ENCODE measurements around the gene IFFO2. TPM values are rescaled to one million over a fixed set of nuclear protein-coding genes. Genes with fewer than 3 reads are reported as not detected.

The IFFO2 gene
- total RNA-seq, 2 donors from 2014 or later: 2.3 to 14.0 TPM

DNA sequence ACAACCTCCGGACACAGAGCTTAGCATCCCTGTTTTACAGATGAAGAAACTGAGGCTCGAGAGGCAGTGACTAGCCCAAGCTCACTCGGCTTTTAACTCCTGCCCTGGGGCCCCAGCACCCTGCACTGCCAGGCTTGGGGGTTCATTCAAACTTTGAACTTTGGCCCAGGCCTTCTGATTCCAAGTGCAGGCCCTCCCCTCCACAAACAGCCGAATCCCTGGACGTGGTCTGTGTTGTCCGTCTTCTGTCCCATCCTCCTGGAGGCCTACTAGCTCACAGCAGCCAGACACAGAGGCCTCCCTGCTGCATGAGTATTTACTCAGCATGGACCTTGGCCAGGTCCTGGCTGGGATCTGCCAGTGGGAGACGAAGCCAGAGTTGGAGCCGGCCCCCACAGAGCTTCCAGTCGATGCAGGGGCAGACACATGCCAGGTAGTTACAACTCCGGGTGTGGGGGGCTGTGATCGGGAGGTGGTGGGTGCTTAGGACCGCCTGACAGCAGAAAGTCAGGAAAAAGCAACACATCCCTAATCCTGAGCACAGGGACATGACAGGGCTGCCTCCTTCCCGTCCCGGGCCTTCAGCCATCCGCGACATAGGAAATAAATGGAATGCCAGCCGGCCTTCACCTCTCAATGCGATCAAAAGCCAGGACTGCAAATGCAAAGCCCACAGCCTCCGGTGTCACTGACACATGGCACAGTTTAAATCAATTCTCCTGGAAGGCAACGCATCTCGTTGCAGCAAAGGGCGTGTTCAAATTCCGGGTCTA is 7.4 kb downstream of the IFFO2 start:
- Histone ChIP-seq H3K9me3 (no peaks in the 10 kb centered on the region), H3K4me1 (peaks cover 0 to 81% of the 10 kb centered on the region in 2 donors), H3K36me3 (no peaks in the 10 kb centered on the region), H3K27me3 (no peaks in the 10 kb centered on the region), H3K27ac (peak overlapping the region; percentile 87 to 88), H3K4me3 (peak overlapping the region; percentile 20 to 42)
- TF ChIP-seq, protein P1, sequence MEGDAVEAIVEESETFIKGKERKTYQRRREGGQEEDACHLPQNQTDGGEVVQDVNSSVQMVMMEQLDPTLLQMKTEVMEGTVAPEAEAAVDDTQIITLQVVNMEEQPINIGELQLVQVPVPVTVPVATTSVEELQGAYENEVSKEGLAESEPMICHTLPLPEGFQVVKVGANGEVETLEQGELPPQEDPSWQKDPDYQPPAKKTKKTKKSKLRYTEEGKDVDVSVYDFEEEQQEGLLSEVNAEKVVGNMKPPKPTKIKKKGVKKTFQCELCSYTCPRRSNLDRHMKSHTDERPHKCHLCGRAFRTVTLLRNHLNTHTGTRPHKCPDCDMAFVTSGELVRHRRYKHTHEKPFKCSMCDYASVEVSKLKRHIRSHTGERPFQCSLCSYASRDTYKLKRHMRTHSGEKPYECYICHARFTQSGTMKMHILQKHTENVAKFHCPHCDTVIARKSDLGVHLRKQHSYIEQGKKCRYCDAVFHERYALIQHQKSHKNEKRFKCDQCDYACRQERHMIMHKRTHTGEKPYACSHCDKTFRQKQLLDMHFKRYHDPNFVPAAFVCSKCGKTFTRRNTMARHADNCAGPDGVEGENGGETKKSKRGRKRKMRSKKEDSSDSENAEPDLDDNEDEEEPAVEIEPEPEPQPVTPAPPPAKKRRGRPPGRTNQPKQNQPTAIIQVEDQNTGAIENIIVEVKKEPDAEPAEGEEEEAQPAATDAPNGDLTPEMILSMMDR (IDR thresholded peaks at IDR 0.05): no peak
- peak; percentile 80 for DNase-seq (ENCODE audit: low spot score)

DNA sequence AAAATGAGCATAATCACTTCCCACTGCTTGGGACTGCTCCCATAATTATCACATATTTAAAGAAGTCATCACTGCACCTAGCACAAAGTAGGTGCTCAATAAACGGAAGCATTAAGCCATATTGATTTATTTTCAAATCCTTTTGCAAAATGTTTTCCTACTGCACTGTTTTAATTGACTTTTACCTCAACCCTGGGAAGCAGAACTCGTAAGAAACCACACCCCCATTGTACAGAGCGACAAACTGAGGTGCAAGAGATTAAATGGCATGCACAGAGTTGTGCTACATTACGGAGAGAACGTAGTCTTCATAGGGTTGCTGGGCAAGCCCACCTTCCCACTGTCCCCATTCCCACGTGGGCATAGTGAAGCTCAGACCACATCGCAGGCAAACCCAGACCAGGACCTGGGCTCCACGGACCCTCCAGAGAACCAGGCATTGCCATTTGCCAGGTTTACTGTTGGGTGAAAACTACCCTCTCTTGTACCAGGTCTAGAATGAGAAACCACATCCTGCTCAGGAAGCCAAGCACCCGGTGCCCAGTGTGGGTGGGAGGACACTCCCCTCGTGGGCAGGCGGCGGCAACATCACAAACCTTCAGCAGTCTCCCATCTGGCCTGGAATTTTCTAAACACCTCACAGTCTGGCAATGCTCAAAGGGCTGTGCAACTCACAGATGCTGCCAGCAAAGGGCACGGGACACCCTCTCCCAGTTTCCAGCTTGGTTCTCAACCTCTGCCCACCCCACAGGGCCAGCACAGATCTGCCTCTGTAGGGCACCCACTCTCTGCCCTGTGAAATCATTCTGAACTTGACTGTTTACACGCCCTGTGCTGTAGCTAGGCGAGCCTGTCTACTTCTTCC is 8.2 kb downstream of the IFFO2 start:
- Histone ChIP-seq H3K27ac (peak overlapping the region; percentile 87 to 88), H3K9me3 (no peaks in the 10 kb centered on the region), H3K4me1 (peaks cover 0 to 78% of the 10 kb centered on the region in 2 donors), H3K4me3 (no peak overlapping the region), H3K27me3 (no peaks in the 10 kb centered on the region), H3K36me3 (no peaks in the 10 kb centered on the region)
- no peak for DNase-seq (ENCODE audit: low spot score)
- TF ChIP-seq, protein P1 (IDR thresholded peaks at IDR 0.05): no peak

DNA sequence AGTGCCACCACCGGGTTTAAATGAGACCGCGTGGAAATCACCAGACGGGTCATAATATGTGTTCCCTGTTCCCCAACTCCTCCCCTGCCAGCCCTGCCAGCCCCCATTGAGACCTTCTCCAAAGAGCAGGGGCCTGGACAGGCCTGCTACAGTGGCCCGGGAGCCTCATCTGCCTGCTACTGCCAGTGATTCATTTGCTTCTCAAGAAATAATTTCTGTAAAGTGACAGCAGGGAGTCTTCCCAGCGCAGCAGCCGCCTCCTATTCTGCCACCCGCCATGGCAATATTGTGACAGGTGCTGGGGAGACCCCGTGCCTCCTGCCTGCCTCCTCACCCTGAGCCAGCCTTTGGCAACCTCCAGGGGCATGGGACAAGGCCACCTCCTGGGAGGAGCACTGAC is 8.9 kb downstream of the IFFO2 start:
- H3K36me3 ChIP-seq: no peaks in the 10 kb centered on the region
- no peak for DNase-seq (ENCODE audit: low spot score)
- no peaks in the 10 kb centered on the region for H3K27me3 ChIP-seq
- H3K4me3 ChIP-seq: no peak overlapping the region
- TF ChIP-seq, protein P1 (IDR thresholded peaks at IDR 0.05): no peak
- H3K27ac ChIP-seq: no peak overlapping the region
- H3K4me1 ChIP-seq: peaks cover 0 to 79% of the 10 kb centered on the region in 2 donors
- H3K9me3 ChIP-seq: no peaks in the 10 kb centered on the region

DNA sequence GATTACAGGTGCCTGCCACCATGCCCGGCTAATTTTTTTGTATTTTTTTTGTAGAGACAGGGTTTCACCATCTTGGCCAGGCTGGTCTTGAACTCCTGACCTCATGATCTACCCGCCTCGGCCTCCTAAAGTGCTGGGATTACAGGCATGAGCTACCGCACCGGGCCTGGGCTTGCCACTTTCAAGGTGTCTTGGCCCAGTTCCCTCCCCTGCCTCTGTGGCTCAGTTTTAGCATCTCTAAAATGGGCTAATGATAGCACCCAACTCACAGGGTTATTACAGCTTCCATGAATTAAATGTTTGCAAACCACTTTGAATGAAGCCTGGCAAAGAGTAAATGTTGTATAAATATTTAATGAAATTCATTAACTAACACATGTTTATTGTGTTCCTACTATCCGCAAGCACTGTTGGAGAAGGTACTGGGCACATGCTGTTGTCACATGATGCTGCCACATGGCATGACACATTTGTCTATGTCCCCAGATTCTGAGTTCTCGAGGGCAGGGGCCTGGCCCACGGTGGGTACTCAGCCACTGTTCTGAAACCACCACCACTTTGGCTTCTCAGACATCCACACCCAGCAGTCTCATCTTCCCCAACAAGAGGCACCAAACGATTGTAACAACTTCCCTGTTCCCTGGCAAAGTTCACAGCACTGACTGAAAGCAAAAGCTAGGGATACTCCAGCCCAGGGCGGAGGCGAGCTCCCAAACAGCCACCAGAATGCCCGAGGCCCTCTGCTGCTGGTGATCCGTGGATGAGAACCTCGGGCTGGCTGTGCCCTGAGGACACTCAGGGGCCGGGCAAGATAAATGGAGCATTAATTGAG is 9.7 kb downstream of the IFFO2 start:
- H3K36me3 ChIP-seq: no peaks in the 10 kb centered on the region
- H3K4me1 ChIP-seq: peaks cover 0 to 79% of the 10 kb centered on the region in 2 donors
- TF ChIP-seq, protein P1 (IDR thresholded peaks at IDR 0.05): no peak
- no peak overlapping the region for H3K4me3 ChIP-seq
- no peaks in the 10 kb centered on the region for H3K9me3 ChIP-seq
- no peaks in the 10 kb centered on the region for H3K27me3 ChIP-seq
- H3K27ac ChIP-seq: no peak overlapping the region
- no peak for DNase-seq (ENCODE audit: low spot score)

DNA sequence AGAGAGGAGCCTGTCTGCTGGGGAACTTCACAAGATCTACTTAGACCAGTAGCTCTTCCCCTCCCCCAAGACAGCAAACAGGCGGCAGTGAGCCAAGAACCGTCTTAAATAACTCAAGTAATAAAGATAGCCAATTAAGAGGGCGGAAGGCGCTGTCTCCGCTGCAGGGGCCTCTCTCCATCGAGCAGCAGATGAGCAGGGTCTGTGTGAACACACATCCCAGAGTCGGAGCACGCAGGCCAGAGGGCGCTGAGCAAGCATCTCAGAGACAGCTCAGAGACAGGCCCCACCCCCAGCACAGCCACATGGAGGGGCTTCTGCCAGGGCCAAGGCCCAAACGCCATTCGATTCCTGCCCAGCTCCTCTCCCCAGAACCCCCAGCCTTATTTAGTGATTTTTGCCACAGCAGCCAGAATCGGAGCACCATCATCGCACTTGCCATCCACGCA is 11.1 kb downstream of the IFFO2 start:
- peak overlapping the region in 1 of 2 donors; percentile 48 for H3K27ac ChIP-seq
- peaks cover 0 to 79% of the 10 kb centered on the region in 2 donors for H3K4me1 ChIP-seq
- no peaks in the 10 kb centered on the region for H3K27me3 ChIP-seq
- no peaks in the 10 kb centered on the region for H3K36me3 ChIP-seq
- H3K9me3 ChIP-seq: no peaks in the 10 kb centered on the region
- H3K4me3 ChIP-seq: no peak overlapping the region
- TF ChIP-seq, protein P1 (IDR thresholded peaks at IDR 0.05): no peak
- DNase-seq (ENCODE audit: low spot score): no peak

All from right atrium auricular region (tissue), 2 donors.